ENCODE data around the gene MAP3K20. TPM values are rescaled to one million over a fixed set of nuclear protein-coding genes. Genes with fewer than 3 reads are reported as not detected.
"Not testable (repeated sequence)": the region's sequence is repeated elsewhere in the genome, so short reads cannot be mapped to it uniquely, and the experiment has no call there.

The MAP3K20 gene
- total and polyA plus RNA-seq, 5 donors from 2014 or later: 1.3 to 1.9 (median 1.7) TPM

DNA sequence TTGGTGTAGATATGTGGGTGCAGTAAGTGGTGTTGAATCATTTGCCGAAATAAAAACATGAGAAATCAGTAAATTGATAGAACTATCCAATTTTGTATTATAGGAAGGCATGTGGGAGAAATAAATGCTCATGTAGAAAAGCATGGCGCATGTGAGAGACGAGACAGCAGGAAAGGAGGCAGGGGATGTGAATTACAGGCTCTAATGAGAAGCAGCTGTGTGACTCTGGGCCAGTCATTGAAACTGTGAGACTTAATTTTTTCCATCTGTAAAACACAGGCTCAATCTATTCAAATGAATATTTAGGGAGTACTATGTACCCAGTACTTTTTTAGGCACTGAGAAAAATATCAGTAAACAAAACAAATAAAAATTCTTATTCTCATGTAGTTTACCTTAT, 42.6 kb upstream of the MAP3K20 start:
- peaks cover 4% of the 10 kb centered on the region for H3K27me3 Mint-ChIP-seq
- DNase-seq (no peak), ATAC-seq (ENCODE audit: low read depth in 2 of 2) (no peak)
- no peaks in the 10 kb centered on the region for H3K36me3 Mint-ChIP-seq
- H3K4me3 Mint-ChIP-seq: no peak overlapping the region
- H3K9me3 Mint-ChIP-seq: no peaks in the 10 kb centered on the region
- H3K4me1 ChIP-seq (ENCODE audit: control insufficient read depth, insufficient read depth, low read length, poor library complexity, severe bottlenecking): no peaks in the 10 kb centered on the region
- no peak overlapping the region for H3K27ac Mint-ChIP-seq
- peaks cover 2% of the 10 kb centered on the region for H3K27me3 ChIP-seq (ENCODE audit: control insufficient read depth, insufficient read depth, low read length)
- H3K4me1 Mint-ChIP-seq: no peaks in the 10 kb centered on the region
- no peak overlapping the region for H3K27ac ChIP-seq (ENCODE audit: insufficient read depth, low read length, poor library complexity, severe bottlenecking)
- H3K9me3 ChIP-seq (ENCODE audit: control insufficient read depth in 2 of 2, low read length in 2 of 2): no peaks in the 10 kb centered on the region
- no peaks in the 10 kb centered on the region for H3K36me3 ChIP-seq (ENCODE audit: control insufficient read depth, insufficient read depth, low read length)
- H3K4me3 ChIP-seq (ENCODE audit: low read depth, low read length): no peak overlapping the region

DNA sequence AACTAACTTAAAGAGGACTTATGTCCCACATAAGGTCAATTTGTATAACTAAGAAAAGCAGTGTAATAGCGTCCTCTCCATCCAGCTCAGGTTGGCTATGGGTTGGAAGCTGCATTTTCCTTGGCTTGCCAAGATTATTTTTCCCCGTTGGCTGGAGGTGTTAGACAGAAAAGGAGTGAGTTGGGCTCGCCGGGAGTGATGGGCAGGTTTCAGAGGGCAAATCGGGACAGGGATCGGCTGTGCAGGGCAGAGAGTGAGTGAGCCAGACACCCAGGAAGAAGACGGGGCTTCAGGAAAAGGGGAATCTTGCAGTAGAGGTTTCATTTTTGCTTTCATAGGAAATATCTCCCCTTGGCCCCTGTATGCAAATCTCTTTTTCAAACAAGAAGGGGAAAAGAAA, 41.5 kb upstream of the MAP3K20 start:
- peaks cover 4% of the 10 kb centered on the region for H3K27me3 Mint-ChIP-seq

DNA sequence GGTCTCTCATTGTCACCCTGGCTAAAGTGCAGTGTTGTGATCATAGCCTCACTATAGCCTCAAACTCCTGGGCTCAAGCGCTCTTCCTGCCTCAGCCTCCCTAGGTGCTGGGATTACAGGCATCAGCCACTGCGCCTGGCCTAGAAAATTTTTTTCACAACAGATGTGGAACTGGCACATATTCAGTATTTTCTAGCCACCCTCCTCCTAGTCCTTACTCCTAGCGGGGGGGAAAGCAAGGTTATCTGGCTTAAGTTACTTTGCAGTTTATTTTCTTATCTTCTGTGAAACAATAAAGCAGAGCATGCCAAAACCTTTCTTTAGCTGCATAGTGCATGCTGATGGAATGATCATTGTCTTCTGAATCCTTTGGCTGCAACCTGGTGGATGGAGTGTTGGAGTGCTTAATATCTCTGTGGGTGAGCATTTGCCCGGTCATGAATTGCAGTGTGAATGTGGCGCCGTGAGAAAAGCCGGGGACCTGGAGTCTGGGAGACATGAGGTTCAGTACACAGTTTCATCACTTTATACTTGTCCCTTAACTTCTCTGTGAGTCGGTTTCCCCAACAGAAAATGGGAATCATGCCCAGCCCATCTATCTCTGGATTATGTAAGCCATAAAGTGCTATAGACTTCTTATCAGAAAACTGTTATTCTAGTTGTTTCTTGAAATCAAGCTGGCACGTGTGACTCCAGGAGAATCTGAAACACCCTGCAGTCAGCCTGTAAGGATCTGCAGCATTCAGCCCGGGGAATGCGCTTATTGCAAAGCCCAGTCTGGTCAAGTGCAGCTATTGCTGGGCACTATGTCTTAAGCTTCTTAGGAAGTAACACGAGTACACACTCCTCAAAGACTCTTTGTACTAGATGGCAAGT, 38.2 kb upstream of the MAP3K20 start:
- no peak overlapping the region for H3K27ac ChIP-seq (ENCODE audit: insufficient read depth, low read length, poor library complexity, severe bottlenecking)
- no peaks in the 10 kb centered on the region for H3K27me3 Mint-ChIP-seq
- peaks cover 2% of the 10 kb centered on the region for H3K27me3 ChIP-seq (ENCODE audit: control insufficient read depth, insufficient read depth, low read length)
- H3K4me1 ChIP-seq (ENCODE audit: control insufficient read depth, insufficient read depth, low read length, poor library complexity, severe bottlenecking): no peaks in the 10 kb centered on the region
- DNase-seq (no peak), ATAC-seq (ENCODE audit: low read depth in 2 of 2) (no peak)
- no peak overlapping the region for H3K4me3 Mint-ChIP-seq
- H3K27ac Mint-ChIP-seq: no peak overlapping the region
- H3K9me3 ChIP-seq (ENCODE audit: control insufficient read depth in 2 of 2, low read length in 2 of 2): no peaks in the 10 kb centered on the region
- no peaks in the 10 kb centered on the region for H3K4me1 Mint-ChIP-seq
- no peak overlapping the region for H3K4me3 ChIP-seq (ENCODE audit: low read depth, low read length)
- peaks cover 0 to 1% (median 0%) of the 10 kb centered on the region in 7 donors for H3K9me3 Mint-ChIP-seq
- no peaks in the 10 kb centered on the region for H3K36me3 Mint-ChIP-seq
- no peaks in the 10 kb centered on the region for H3K36me3 ChIP-seq (ENCODE audit: control insufficient read depth, insufficient read depth, low read length)

More for the DNA sequence above, 41.5 kb upstream of the MAP3K20 start:
- H3K4me1 Mint-ChIP-seq: no peaks in the 10 kb centered on the region
- H3K9me3 ChIP-seq (ENCODE audit: control insufficient read depth in 2 of 2, low read length in 2 of 2): no peaks in the 10 kb centered on the region
- peaks cover 2% of the 10 kb centered on the region for H3K27me3 ChIP-seq (ENCODE audit: control insufficient read depth, insufficient read depth, low read length)
- H3K4me3 ChIP-seq (ENCODE audit: low read depth, low read length): no peak overlapping the region
- H3K36me3 ChIP-seq (ENCODE audit: control insufficient read depth, insufficient read depth, low read length): no peaks in the 10 kb centered on the region
- no peak for DNase-seq
- no peak for ATAC-seq (ENCODE audit: low read depth in 2 of 2)
- peaks cover 0 to 1% (median 0%) of the 10 kb centered on the region in 7 donors for H3K9me3 Mint-ChIP-seq
- H3K4me3 Mint-ChIP-seq: no peak overlapping the region
- H3K27ac Mint-ChIP-seq: peak overlapping the region in 1 of 3 donors; percentile 67
- H3K4me1 ChIP-seq (ENCODE audit: control insufficient read depth, insufficient read depth, low read length, poor library complexity, severe bottlenecking): no peaks in the 10 kb centered on the region
- H3K36me3 Mint-ChIP-seq: no peaks in the 10 kb centered on the region
- H3K27ac ChIP-seq (ENCODE audit: insufficient read depth, low read length, poor library complexity, severe bottlenecking): no peak overlapping the region

DNA sequence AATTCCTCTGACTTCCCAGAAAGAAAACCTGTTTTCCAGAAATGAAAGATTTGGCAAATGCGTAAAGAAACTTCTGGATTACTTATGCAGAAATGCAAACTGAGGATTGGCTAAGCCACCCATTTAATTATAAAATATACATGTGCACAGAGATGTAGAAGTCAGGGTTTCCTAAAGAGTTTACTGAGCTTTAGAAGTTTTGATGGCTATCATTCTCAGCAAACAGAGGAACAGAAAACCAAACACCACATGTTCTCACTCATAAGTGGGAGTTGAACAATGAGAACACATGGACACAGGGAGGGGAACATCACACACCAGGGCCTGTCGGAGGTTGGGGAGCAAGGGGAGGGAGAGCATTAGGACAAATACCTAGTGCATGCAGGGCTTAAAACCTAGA, 37.4 kb upstream of the MAP3K20 start:
- not testable (repeated sequence) for H3K9me3 Mint-ChIP-seq; H3K4me3 Mint-ChIP-seq; H3K27me3 ChIP-seq (ENCODE audit: control insufficient read depth, insufficient read depth, low read length); H3K36me3 Mint-ChIP-seq; H3K27me3 Mint-ChIP-seq; H3K27ac ChIP-seq (ENCODE audit: insufficient read depth, low read length, poor library complexity, severe bottlenecking); DNase-seq; ATAC-seq (ENCODE audit: low read depth in 2 of 2); H3K4me1 Mint-ChIP-seq; H3K4me3 ChIP-seq (ENCODE audit: low read depth, low read length); H3K36me3 ChIP-seq (ENCODE audit: control insufficient read depth, insufficient read depth, low read length); H3K9me3 ChIP-seq (ENCODE audit: control insufficient read depth in 2 of 2, low read length in 2 of 2); H3K27ac Mint-ChIP-seq; H3K4me1 ChIP-seq (ENCODE audit: control insufficient read depth, insufficient read depth, low read length, poor library complexity, severe bottlenecking)

DNA sequence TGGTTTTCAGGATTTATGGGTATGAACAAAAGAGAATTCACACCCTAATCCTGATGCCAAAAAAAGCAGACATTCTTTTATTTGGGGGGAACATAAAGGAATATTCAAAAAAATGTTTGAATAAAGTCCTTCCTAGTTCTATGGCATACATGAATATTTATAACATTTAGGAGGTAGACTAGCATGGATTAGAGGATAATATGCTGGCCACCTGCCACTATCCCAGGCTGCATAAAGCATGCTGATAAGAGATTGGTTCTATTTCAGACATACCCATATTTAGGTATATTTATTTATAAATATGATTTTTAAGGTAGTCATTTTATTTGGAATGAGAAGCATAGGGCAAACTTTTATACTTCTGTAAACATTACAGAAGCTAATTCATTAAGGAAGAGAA, 34.9 kb upstream of the MAP3K20 start:
- no peak for ATAC-seq (ENCODE audit: low read depth in 2 of 2)

DNA sequence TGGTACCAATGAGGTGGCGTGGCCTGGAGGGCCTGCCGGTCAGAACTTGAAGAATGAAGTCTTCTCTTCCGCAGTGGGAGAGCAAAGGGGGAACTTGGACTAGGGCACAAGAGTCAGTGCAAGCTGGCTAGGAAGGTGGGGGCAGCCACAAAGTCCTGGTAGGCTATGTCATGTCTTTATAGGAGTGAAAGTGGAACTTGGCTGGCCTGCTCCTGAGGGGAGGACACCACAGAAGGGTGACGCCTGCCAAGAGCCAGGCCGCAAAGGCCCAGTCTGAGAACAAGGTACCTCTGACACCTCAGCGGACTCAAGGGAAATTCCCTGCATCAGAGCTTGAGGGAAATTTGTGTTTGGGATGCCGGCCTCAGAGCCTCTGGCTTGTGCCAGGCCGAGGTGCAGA, 32.2 kb upstream of the MAP3K20 start:
- H3K4me1 Mint-ChIP-seq: no peaks in the 10 kb centered on the region
- Histone ChIP-seq H3K27ac (ENCODE audit: insufficient read depth, low read length, poor library complexity, severe bottlenecking) (no peak overlapping the region), H3K4me3 (ENCODE audit: low read depth, low read length) (no peak overlapping the region), H3K36me3 (ENCODE audit: control insufficient read depth, insufficient read depth, low read length) (no peaks in the 10 kb centered on the region), H3K4me1 (ENCODE audit: control insufficient read depth, insufficient read depth, low read length, poor library complexity, severe bottlenecking) (no peaks in the 10 kb centered on the region), H3K27me3 (ENCODE audit: control insufficient read depth, insufficient read depth, low read length) (no peaks in the 10 kb centered on the region), H3K9me3 (ENCODE audit: control insufficient read depth in 2 of 2, low read length in 2 of 2) (no peaks in the 10 kb centered on the region)
- DNase-seq: no peak
- H3K9me3 Mint-ChIP-seq: no peaks in the 10 kb centered on the region
- peak overlapping the region in 1 of 3 donors; percentile 64 for H3K27ac Mint-ChIP-seq
- no peak for ATAC-seq (ENCODE audit: low read depth in 2 of 2)
- no peaks in the 10 kb centered on the region for H3K27me3 Mint-ChIP-seq
- no peaks in the 10 kb centered on the region for H3K36me3 Mint-ChIP-seq
- no peak overlapping the region for H3K4me3 Mint-ChIP-seq

More for the DNA sequence above, 34.9 kb upstream of the MAP3K20 start:
- H3K36me3 Mint-ChIP-seq: no peaks in the 10 kb centered on the region
- no peaks in the 10 kb centered on the region for H3K9me3 ChIP-seq (ENCODE audit: control insufficient read depth in 2 of 2, low read length in 2 of 2)
- H3K9me3 Mint-ChIP-seq: peaks cover 0 to 1% (median 0%) of the 10 kb centered on the region in 7 donors
- H3K27me3 Mint-ChIP-seq: no peaks in the 10 kb centered on the region
- H3K4me1 Mint-ChIP-seq: no peaks in the 10 kb centered on the region
- H3K4me3 Mint-ChIP-seq: no peak overlapping the region
- no peaks in the 10 kb centered on the region for H3K4me1 ChIP-seq (ENCODE audit: control insufficient read depth, insufficient read depth, low read length, poor library complexity, severe bottlenecking)
- no peak overlapping the region for H3K27ac Mint-ChIP-seq
- H3K27ac ChIP-seq (ENCODE audit: insufficient read depth, low read length, poor library complexity, severe bottlenecking): no peak overlapping the region
- H3K36me3 ChIP-seq (ENCODE audit: control insufficient read depth, insufficient read depth, low read length): no peaks in the 10 kb centered on the region
- H3K4me3 ChIP-seq (ENCODE audit: low read depth, low read length): no peak overlapping the region
- no peak for DNase-seq
- H3K27me3 ChIP-seq (ENCODE audit: control insufficient read depth, insufficient read depth, low read length): peaks cover 2% of the 10 kb centered on the region

GRCh38 chr2:173043897-173044519, 31.6 kb upstream of the MAP3K20 start:
- H3K27me3 Mint-ChIP-seq: no peaks in the 10 kb centered on the region
- no peak for DNase-seq
- H3K4me1 Mint-ChIP-seq: no peaks in the 10 kb centered on the region

GRCh38 chr2:173044686-173045085, 31.0 kb upstream of the MAP3K20 start:
- DNase-seq: no peak
- Histone ChIP-seq H3K4me3 (ENCODE audit: low read depth, low read length) (no peak overlapping the region), H3K36me3 (ENCODE audit: control insufficient read depth, insufficient read depth, low read length) (no peaks in the 10 kb centered on the region), H3K27ac (ENCODE audit: insufficient read depth, low read length, poor library complexity, severe bottlenecking) (no peak overlapping the region), H3K4me1 (ENCODE audit: control insufficient read depth, insufficient read depth, low read length, poor library complexity, severe bottlenecking) (no peaks in the 10 kb centered on the region), H3K27me3 (ENCODE audit: control insufficient read depth, insufficient read depth, low read length) (no peaks in the 10 kb centered on the region), H3K9me3 (ENCODE audit: control insufficient read depth in 2 of 2, low read length in 2 of 2) (no peaks in the 10 kb centered on the region)
- H3K4me3 Mint-ChIP-seq: no peak overlapping the region
- no peaks in the 10 kb centered on the region for H3K9me3 Mint-ChIP-seq
- H3K4me1 Mint-ChIP-seq: no peaks in the 10 kb centered on the region
- H3K27me3 Mint-ChIP-seq: no peaks in the 10 kb centered on the region
- no peaks in the 10 kb centered on the region for H3K36me3 Mint-ChIP-seq
- ATAC-seq (ENCODE audit: low read depth in 2 of 2): no peak
- H3K27ac Mint-ChIP-seq: no peak overlapping the region

More at GRCh38 chr2:173043897-173044519, 31.6 kb upstream of the MAP3K20 start:
- no peak for ATAC-seq (ENCODE audit: low read depth in 2 of 2)
- no peak overlapping the region for H3K27ac ChIP-seq (ENCODE audit: insufficient read depth, low read length, poor library complexity, severe bottlenecking)
- no peaks in the 10 kb centered on the region for H3K36me3 ChIP-seq (ENCODE audit: control insufficient read depth, insufficient read depth, low read length)
- H3K4me1 ChIP-seq (ENCODE audit: control insufficient read depth, insufficient read depth, low read length, poor library complexity, severe bottlenecking): no peaks in the 10 kb centered on the region
- no peaks in the 10 kb centered on the region for H3K9me3 ChIP-seq (ENCODE audit: control insufficient read depth in 2 of 2, low read length in 2 of 2)
- Mint-ChIP-seq H3K27ac (no peak overlapping the region), H3K9me3 (no peaks in the 10 kb centered on the region), H3K4me3 (no peak overlapping the region), H3K36me3 (no peaks in the 10 kb centered on the region)
- H3K4me3 ChIP-seq (ENCODE audit: low read depth, low read length): no peak overlapping the region
- H3K27me3 ChIP-seq (ENCODE audit: control insufficient read depth, insufficient read depth, low read length): no peaks in the 10 kb centered on the region

Measured in CD4-positive, CD25-positive, alpha-beta regulatory T cell (primary cell).